Activated CD4-positive, alpha-beta T cell treated with anti-CD3 and anti-CD28 coated beads for 1 hour (primary cell): ENCODE results near the gene TOX2.
"Not testable (repeated sequence)": the region's sequence is repeated elsewhere in the genome, so short reads cannot be mapped to it uniquely, and the experiment has no call there.

Source experiments
- DNase-seq: peaks from one replicate; pipeline ENCODE4 v3.0.0-alpha.2; 2020

Gene TOX2

GRCh38 chr20:44039147-44039546 is 124.5 kb downstream of the TOX2 start:
- DNase-seq = no peak

GRCh38 chr20:44039741-44040140 is 125.1 kb downstream of the TOX2 start:
- no peak for DNase-seq

DNA sequence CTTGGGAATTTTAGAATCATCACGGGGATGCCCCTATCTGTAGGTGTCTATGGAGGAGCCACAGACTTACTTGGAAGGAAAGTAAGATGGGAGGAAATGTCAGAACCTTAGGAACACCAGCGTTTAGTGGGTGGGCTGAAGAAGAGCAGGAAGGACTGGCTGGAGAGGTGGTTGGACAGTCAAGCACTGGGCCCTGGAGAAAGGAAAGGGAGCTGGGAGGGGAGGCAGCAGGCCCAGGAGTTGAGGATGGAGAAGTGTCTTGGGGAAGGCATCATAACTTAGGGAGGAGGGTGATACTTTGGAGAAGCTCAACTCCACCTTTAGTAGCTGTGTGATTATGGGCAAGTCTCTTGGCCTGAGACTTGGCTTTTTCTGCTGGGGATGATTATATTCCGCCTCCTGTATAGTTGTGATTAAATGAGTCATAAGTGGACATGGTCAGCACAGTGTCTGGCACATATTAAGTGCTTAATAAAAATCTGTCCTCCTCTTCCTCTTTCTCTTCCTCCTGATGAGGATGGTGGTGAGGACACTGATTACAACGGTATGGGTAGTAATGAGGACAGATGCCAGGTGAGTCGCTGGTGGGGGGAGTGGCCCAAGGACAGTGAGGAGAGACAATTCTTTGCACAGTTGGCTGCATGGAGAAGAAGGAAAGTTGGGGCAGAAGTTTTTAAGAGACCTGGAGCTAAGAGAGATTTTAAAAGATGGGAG is 125.7 kb downstream of the TOX2 start:
- DNase-seq = no peak

DNA sequence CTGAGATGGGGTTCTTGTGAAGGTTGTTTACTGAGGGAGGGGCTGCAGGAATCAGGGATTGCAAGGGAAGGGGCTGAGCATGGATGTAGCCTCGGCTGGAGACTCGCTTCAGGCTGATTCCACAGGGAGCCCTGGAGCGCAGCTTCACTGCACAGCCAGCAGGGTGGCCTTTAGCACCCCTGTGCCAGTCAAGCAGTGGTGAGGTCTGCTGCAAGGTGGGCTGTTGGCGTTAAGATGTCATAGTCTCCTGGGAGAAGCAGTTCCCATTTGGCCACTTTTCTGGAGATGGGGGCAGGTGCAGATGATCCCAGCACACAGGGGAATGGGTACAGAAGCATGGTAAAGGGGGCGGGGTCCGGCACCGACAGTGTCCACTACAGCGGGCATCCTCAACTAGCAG is 126.3 kb downstream of the TOX2 start:
- no peak for DNase-seq

- DNase-seq = not testable (repeated sequence)
Observed at GRCh38 chr20:44044712-44045111, 130.1 kb downstream of the TOX2 start.

DNA sequence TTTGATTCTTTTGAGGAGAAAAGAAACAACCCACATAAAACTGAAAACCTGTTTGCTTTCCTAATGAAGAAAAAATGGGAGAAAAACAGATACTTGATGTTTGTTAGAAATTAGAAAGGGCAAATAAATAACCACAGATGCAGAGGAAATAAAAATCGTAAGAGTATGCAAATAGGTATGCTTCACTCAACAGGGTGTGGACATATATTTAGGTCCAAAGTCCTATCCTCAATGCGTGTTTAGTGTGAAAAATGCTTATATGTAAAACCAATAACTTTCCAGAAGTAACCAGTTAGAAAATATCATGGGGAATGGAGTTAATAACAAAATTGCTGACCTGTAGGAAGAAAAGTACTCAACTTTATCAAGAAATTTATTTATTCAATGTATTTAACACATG is 135.7 kb downstream of the TOX2 start:
- no peak for DNase-seq

DNA sequence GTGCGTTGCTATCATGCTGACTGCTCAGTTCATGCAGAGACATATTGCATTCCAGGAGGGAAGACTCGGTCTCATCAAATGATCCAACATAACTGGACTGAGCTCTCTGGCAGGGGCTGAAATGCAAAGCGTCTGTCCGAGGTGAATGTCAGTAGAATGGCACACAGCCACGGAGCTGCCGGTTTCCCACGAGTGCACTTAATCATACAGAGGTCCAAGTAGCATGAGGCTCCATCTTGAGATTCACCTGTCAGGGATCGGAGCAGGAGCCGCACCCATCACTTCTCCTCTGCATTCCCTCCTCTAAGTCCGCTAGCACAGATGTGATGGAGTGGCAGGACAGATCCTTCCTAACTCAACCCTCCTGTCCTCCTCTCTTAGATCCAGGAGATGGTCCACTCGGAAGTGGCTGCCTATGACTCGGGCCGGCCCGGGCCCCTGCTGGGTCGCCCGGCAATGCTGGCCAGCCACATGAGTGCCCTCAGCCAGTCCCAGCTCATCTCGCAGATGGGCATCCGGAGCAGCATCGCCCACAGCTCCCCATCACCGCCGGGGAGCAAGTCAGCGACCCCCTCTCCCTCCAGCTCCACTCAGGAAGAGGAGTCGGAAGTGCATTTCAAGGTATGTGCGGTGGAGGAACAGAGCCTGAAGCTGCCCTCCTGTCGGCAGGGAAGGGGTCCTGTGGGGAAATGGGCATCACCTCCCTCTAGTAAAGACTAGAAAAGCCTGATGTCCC is 136.4 kb downstream of the TOX2 start:
- DNase-seq = no peak

- no peak for DNase-seq
Observed at GRCh38 chr20:44051661-44052000, 137.0 kb downstream of the TOX2 start.

DNA sequence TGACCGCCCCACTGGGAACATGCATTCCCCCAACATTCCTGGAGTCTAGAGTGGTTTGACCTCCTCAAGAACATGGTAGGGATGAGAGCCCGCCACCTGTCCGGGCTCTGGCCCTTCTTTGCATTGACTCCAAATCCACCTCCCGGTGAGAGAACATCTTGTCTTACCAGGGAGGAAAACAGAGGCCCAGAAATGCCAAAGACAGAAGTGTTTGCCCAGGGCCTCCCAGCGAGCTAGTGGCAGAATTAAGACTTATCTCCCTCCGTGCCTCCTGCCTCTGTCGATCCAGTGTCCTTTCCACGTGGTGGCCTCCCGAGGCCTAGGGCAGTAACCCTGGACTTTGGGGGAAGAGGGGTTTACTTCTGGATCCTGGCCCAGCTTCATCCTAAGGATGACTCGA is 137.5 kb downstream of the TOX2 start:
- no peak for DNase-seq

- no peak for DNase-seq
Observed at GRCh38 chr20:44053046-44053445, 138.4 kb downstream of the TOX2 start.

DNA sequence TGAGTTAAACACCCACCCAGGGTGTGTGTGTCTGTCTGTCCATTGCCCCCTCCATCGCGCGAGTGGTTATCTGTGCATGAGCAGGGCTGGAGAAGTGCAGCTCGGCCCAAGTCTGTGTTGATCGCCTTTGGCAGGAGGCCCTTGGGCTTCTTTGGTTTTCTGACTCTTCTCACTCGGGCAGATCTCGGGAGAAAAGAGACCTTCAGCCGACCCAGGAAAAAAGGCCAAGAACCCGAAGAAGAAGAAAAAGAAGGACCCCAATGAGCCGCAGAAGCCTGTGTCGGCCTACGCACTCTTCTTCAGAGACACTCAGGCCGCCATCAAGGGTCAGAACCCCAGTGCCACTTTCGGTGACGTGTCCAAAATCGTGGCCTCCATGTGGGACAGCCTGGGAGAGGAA is 139.5 kb downstream of the TOX2 start:
- no peak for DNase-seq

DNA sequence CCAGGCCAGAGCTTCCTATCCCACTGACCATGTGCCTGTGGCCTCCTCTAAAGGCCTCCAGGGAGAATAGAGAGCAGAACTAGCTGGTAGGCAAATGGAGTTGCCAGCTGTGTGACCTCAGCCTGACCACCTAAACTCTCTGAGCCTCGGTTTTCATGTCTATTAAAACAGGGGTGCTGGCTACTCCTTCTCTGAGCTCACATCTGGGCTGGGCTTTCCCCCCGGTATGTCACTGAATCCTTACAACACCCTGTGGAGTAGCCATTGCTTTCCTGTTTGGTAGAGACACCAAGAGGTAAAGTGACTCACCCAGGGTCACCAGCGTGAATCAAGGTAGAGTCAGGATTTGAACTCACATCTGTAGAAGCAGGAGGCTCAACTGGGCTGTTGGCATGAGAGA is 140.2 kb downstream of the TOX2 start:
- no peak for DNase-seq

DNA sequence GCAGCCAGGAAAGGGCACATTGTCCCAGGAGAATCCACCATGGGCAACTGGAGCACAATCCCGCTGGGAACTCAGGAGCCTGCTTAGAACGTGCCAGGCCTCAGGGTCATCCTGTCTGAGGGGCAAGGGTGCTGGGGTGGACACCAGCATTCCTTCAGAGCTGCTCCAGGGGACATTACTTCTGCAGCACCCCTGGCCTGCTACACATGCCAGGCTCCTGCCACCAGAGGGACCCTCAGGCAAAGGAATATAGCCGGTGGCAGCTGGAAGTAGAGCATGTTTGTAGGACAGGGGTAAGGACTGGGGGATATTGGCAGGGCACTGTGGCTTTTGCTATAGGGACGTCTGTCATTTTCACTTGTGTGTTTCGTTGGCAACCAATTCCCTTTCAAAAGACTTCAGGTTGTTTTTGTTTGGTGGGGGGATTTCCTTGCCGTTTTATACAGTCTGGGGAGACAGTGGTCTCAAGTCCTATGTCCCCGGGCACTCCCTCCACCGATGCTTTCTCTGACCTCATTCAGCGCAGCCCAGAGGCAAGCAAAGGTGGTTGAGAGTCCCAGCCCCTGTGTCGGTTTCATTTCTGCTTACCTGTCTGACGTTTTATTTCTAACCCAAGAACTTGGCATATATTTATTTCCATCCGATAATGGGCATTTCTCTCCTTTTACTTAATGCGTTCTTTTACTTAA is 141.5 kb downstream of the TOX2 start:
- peak; percentile 56 for DNase-seq

GRCh38 chr20:44057698-44058675 is 143.3 kb downstream of the TOX2 start:
- DNase-seq = no peak

DNA sequence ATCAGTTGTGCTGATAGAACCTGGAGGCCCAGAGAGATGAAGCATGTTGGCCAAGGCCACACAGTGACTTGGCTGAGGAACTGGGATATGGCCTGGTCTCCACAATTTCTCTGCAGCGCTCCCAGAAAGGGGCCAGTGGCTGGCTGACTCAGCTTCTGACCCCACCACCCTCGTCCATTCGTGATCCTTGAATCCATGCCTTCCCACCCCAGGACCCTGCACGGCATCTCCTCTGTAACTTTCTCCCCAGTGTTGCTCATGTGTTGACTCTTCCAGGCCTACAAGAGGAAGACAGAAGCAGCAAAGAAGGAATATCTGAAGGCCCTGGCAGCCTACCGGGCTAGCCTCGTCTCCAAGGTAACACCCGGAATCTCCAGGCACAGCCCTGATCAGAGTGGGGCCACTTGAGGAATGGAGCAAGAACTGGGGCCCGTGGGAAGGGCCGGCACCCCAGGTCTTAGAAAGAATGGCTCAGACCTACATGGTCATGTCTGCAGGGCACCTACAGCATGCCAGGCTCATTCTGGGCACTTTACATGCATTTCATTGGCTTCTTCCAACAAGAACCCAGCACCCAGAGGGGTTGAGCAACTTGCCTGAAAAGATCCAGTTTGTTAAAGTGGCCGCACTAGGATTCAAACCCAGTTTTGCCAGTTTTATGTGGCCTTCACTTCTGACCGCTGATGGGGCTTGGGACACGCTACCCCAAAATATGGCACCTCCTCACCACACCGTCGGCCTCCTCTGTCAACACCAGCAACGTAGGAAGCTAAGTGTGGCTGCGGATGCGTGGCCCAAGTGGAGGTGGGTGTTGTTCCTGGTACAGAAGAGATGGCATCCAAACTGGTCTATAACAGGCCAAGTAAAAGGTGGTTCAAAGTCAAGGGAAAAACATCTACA is 150.1 kb downstream of the TOX2 start:
- no peak for DNase-seq

GRCh38 chr20:44065401-44066340 is 151.0 kb downstream of the TOX2 start:
- DNase-seq = no peak

DNA sequence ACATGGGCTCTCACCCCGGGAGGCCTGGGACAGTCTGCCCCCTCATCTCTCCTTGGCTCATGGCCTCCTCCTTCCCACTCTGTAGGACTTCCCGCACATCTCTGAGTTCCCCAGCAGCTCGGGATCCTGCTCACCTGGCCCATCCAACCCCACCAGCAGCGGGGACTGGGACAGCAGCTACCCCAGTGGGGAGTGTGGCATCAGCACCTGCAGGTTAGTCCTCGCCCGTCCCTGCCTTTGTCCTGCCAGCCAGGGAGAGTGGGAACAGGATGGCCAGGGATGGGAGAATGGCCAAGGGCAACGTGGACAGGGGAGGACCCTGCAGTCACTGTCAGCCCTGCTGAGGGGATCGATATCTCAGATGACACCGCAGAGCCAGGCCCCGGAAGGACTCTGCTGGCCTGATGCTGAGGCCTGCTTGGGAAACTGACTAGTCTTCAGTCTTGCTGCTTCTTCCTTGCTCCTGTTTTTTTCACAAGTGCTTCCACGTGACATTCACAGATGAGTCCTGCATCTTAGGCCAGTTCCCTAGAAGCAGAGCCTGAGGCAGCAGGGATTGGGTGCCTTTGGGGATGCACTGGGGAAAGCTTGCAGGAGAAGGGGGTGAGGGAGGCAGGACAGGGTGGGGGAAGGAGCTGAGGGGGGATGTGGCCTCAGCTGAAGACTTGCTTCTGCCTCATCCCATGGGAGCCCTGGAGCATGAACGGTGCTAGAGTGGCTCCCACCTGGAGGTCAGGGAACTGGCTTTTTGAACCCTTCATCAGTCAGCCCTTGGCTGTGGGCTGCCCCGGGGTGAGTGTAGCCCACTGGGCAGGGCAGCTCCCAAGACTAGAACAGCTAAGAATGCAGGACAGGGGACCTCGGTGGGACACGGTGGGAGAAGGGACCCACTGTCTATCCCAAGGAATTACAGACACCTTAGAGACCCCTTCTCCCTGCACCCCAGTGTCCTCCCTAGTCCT is 152.3 kb downstream of the TOX2 start:
- DNase-seq = no peak

DNA sequence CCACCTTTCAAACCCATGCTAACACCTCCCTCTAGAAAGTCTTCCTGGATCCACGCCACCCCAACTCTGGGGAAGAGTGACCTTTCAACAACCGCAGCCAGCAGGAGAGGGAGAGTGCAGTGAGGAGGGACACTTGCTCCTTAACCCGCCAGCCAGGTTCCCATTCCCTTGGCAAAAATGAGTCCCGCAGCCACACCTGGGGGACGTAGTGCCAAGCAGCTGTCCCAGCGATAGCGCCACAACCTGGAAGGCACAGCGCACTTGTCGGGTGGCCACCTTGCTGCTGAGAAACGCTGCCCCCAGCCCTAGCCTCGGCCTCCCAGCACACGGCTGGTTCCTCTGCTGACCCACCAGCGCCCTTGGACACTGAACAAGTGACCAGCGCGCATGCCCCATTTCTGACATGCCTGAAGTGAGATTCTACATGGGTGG is 153.0 kb downstream of the TOX2 start:
- no peak for DNase-seq
